ENCODE results near the gene KLF16.
"Not testable (repeated sequence)": the region's sequence is repeated elsewhere in the genome, so short reads cannot be mapped to it uniquely, and the experiment has no call there.

The KLF16 gene

DNA sequence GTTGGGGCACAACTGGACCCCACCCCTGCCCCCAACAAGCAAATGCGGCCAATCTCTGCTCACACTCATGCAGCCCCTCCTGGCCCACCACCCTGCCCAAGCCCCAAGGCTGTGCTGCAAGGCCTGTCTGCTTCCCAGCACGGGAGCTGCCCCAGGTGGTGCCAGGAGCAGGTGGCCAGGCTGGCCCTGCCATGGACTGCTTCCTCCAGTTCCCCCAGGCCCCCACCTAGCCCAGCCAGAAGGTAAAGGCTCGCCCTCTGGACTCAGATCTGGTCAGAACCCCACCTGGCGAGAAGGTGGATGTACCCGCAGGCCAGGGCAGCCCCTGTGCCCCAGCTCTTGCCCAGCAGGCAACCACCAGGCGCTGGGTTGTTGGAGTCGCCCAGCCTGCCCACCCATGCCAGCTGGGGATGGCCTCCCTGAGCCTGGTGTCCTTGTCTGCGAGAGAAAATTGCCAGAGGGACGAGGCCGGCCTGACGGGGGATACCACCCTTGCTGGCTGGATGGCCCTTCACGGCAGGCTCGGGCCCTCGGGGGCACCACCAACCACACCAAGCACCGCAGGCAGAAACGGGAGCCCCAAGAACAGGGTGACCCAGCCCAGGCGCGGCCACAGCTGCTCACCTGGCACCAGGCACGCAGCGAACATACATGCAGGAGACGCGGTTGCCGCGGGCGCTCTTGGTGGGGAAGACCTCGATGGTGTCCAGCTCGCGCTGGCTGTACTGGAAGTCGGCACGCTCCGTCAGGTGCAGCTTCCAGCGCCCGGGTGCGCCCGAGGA, 17.4 kb upstream of the KLF16 start:
- H3K4me3 ChIP-seq (ENCODE audit: control insufficient read depth, low read depth, low read length) = no peak overlapping the region
- DNase-seq (ENCODE audit: low read depth) = no peak
- TF ChIP-seq CTCF (IDR thresholded peaks at IDR 0.05; ENCODE audit: control insufficient read depth, insufficient read depth, low read depth, low read length, missing control alignments) = no peak

DNA sequence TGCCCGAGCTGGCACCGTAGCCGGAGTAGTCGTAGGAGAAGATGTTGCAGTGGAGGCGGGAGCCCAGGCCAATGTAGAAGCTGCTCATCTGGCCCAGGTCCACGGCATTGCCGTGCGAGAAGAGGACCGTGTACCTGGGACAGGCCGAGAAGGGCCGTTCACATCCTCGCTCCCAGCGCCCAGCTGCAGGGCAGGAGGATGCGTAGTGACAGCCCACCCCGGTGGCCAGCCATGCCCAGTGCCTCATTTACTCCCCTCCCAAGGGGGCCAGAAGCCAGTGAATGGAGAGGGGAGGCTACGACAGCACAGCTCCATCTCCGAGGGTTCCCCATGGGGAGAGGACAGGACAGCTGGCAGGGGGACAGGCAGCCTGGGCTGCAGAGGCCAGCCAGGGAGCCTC, 16.6 kb upstream of the KLF16 start:
- DNase-seq (ENCODE audit: low read depth); H3K4me3 ChIP-seq (ENCODE audit: control insufficient read depth, low read depth, low read length): not testable (repeated sequence)

DNA sequence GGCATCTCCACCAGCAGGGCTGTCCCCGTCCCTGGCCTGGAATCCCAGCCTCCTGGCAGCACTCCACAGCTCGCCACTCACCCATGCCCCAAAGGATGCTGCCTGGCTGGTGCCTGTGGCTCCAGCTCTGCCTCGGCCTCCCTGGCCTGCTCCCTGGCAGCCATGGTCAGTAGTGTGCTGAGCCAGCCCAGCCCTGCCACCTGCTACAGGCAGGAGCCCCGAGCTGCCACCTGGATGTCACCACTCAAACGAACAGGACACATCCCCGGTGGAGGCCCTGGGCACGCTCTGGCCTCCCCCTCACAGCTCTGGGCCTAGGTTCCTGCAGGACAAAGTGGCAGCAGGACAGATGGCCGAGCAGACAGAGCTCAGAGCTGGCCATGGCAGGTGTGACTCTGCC, 15.2 kb upstream of the KLF16 start:
- DNase-seq (ENCODE audit: low read depth) = not testable (repeated sequence)

GRCh38 chr19:1877280-1877660, 13.9 kb upstream of the KLF16 start:
- not testable (repeated sequence) for H3K4me3 ChIP-seq (ENCODE audit: control insufficient read depth, low read depth, low read length); DNase-seq (ENCODE audit: low read depth)

More for the DNA sequence above, 15.2 kb upstream of the KLF16 start:
- H3K4me3 ChIP-seq (ENCODE audit: control insufficient read depth, low read depth, low read length) = not testable (repeated sequence)

DNA sequence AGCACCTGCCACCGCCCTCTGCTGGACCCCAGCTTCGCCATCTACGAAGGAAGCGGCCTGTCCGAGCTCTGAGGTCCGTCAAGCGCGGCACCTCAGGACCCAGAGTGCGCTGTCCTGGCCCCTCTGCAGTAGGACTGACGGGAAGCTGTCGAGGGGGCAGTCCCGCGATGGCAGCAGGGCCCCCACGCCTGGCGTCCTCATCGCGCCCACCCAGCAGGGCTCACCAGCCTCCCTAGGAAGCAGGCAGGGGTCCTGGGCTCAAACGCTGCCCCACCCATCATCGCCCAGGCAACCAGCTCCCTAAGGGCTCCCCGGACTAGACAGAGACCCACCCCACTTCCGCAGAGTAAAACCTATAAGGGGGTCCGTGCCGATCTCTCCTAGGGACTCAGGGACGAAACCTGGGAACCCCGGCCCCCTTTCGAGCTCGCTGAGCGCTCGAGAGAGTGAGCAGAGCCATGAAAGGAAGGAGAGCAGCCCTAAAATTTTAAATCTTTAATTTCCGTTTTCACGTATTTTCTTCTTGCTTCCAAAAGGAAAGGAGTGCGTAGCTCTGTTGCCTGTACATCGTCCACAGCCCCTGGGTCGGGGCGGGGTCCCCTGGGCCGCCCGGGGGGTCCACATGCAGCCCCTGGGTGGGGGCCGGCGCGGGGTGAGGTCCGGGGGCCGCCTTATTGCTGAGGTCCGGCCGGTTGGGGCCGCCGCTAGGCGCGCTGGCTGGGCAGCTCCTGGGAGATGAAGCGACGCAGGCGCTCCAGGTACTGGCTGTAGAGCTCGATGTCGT, 13.3 kb upstream of the KLF16 start:
- TF ChIP-seq CTCF (IDR thresholded peaks at IDR 0.05; ENCODE audit: control insufficient read depth, insufficient read depth, low read depth, low read length, missing control alignments) = peak; percentile 22
- H3K4me3 ChIP-seq (ENCODE audit: control insufficient read depth, low read depth, low read length) = peak overlapping the region; percentile 98
- DNase-seq (ENCODE audit: low read depth) = not testable (repeated sequence)

DNA sequence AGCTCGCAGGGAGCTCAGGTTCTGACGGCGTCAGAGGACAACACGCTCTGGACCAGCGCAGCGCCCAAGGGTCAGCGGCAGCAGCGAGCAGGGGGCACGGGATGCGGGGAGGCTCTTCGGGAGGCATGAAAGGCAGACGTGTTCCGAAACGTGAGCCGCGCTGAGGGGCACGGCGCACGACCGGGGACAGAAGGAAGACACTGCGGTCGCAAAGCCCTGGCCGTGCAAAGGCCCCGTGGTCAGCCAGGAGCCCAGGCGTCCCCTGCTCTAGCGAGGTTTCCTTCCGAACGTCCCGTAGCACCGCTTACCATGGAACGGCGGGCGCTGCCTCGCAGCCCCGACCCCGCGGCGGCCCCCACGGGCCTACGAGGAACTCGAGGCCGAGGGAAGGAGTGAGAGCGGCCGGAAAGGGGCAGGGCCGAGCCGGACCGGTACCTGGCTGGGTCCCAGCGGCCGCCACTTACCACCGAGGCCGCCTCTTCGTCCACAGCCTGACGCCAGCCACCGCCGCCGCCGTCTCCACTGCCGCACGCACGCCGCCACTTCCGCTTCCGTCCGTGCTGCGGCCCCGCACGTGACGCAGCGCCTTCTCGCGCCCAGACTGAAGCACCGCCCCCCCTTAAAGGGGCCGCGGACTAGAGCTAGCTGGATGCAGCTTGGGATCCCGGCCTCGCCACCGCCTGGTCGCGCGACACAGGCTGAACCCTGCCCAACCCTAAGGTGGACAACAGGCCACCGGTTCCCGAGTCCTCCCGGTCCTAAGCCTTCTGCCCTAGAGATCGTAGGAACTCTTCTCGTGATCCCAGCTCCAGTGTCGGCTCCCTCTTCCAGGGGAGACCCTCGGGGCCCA, 12.5 kb upstream of the KLF16 start:
- no peak for DNase-seq (ENCODE audit: low read depth)
- no peak for TF ChIP-seq CTCF (IDR thresholded peaks at IDR 0.05; ENCODE audit: control insufficient read depth, insufficient read depth, low read depth, low read length, missing control alignments)
- peak overlapping the region; percentile 98 for H3K4me3 ChIP-seq (ENCODE audit: control insufficient read depth, low read depth, low read length)

GRCh38 chr19:1875265-1875645, 11.9 kb upstream of the KLF16 start:
- not testable (repeated sequence) for DNase-seq (ENCODE audit: low read depth)
- H3K4me3 ChIP-seq (ENCODE audit: control insufficient read depth, low read depth, low read length) = peak overlapping the region; percentile 98

DNA sequence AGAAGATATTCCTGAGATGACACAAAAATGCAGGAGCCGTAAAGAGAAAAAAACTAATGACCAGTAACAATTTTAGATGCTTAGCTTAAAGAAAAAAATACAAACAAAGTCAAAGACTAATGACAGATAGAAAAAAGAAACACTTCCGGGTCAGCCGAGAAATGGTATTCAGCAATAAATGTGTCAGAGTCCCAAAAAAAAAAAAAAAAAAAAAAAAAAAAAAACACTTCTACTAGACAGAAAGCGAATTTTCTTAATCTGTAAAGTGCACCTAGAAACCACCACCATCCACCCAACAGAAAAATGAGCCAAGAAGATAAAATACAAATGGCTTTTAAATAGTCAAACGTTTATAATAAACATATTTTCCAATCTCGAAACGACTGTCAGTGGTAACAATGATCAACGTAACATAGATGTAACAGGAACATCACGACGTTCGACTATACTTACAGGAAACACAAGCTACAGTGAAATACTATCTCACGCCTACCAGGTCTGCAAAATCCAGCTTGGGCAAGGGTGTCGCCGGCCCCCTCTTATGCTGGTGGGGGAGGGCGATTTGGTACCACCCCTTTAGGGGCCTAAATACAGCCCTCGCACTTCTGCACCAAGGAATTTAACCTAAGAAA, 11.3 kb upstream of the KLF16 start:
- DNase-seq (ENCODE audit: low read depth) = no peak
- H3K4me3 ChIP-seq (ENCODE audit: control insufficient read depth, low read depth, low read length) = peak overlapping the region; percentile 98
- TF ChIP-seq CTCF (IDR thresholded peaks at IDR 0.05; ENCODE audit: control insufficient read depth, insufficient read depth, low read depth, low read length, missing control alignments) = no peak
